IPS-18a (cell line): Measurements from ENCODE around the gene RBP3.

Experiments
- H3K27ac ChIP-seq: one replicate; pipeline ENCODE4 v1.5.1; 2013; ENCODE audit warnings: low read length
- H3K27me3 ChIP-seq: one replicate; pipeline ENCODE4 v1.6.1; 2013; ENCODE audit warnings: mild to moderate bottlenecking, low read length; ENCODE audit not compliant: control insufficient read depth, insufficient read depth
- H3K36me3 ChIP-seq: one replicate; pipeline ENCODE4 v1.6.1; 2013; ENCODE audit warnings: low read depth, low read length; ENCODE audit not compliant: control insufficient read depth
- H3K4me1 ChIP-seq: one replicate; pipeline ENCODE4 v1.6.1; 2013; ENCODE audit warnings: low read depth, low read length; ENCODE audit not compliant: control insufficient read depth
- H3K4me3 ChIP-seq: one replicate; pipeline ENCODE4 v1.5.1; 2013; ENCODE audit warnings: low read length
- H3K9ac ChIP-seq: one replicate; pipeline ENCODE4 v1.6.1; 2013; ENCODE audit warnings: mild to moderate bottlenecking, low read length, moderate library complexity
- H3K9me3 ChIP-seq: one replicate; pipeline ENCODE4 v1.6.1; 2013; ENCODE audit warnings: low read depth, low read length; ENCODE audit not compliant: control insufficient read depth

The RBP3 gene

GRCh38 chr10:47370015-47370767 is 22.0 kb downstream of the RBP3 start:
- Histone ChIP-seq H3K4me1 (peaks cover 4% of the 10 kb centered on the region), H3K27me3 (no peaks in the 10 kb centered on the region), H3K9me3 (no peaks in the 10 kb centered on the region)

GRCh38 chr10:47370878-47371277 is 22.7 kb downstream of the RBP3 start:
- no peaks in the 10 kb centered on the region for H3K9me3 ChIP-seq
- H3K27ac ChIP-seq: no peak overlapping the region
- H3K27me3 ChIP-seq: no peaks in the 10 kb centered on the region
- H3K36me3 ChIP-seq: no peaks in the 10 kb centered on the region
- H3K9ac ChIP-seq: no peak overlapping the region
- no peak overlapping the region for H3K4me3 ChIP-seq
- H3K4me1 ChIP-seq: peaks cover 4% of the 10 kb centered on the region

More at GRCh38 chr10:47370015-47370767, 22.0 kb downstream of the RBP3 start:
- Histone ChIP-seq H3K4me3 (no peak overlapping the region), H3K27ac (no peak overlapping the region), H3K9ac (no peak overlapping the region), H3K36me3 (no peaks in the 10 kb centered on the region)

GRCh38 chr10:47371629-47372485 is 23.7 kb downstream of the RBP3 start:
- H3K9me3 ChIP-seq: no peaks in the 10 kb centered on the region
- H3K36me3 ChIP-seq: no peaks in the 10 kb centered on the region
- peaks cover 4% of the 10 kb centered on the region for H3K4me1 ChIP-seq
- no peak overlapping the region for H3K4me3 ChIP-seq
- H3K9ac ChIP-seq: no peak overlapping the region
- H3K27me3 ChIP-seq: no peaks in the 10 kb centered on the region
- no peak overlapping the region for H3K27ac ChIP-seq

- no peaks in the 10 kb centered on the region for H3K36me3 ChIP-seq
- peaks cover 4% of the 10 kb centered on the region for H3K4me1 ChIP-seq
Measured at GRCh38 chr10:47372726-47373125, 24.6 kb downstream of the RBP3 start.

GRCh38 chr10:47374611-47375536 is 26.7 kb downstream of the RBP3 start:
- H3K9ac ChIP-seq: no peak overlapping the region
- no peaks in the 10 kb centered on the region for H3K27me3 ChIP-seq
- H3K4me1 ChIP-seq: peaks cover 4% of the 10 kb centered on the region
- no peak overlapping the region for H3K27ac ChIP-seq
- H3K4me3 ChIP-seq: no peak overlapping the region
- no peaks in the 10 kb centered on the region for H3K36me3 ChIP-seq
- H3K9me3 ChIP-seq: no peaks in the 10 kb centered on the region

More at GRCh38 chr10:47372726-47373125, 24.6 kb downstream of the RBP3 start:
- Histone ChIP-seq H3K27me3 (no peaks in the 10 kb centered on the region), H3K9me3 (no peaks in the 10 kb centered on the region), H3K27ac (no peak overlapping the region), H3K9ac (no peak overlapping the region), H3K4me3 (no peak overlapping the region)

GRCh38 chr10:47376522-47377220 is 28.5 kb downstream of the RBP3 start:
- H3K9me3 ChIP-seq: no peaks in the 10 kb centered on the region
- no peak overlapping the region for H3K9ac ChIP-seq
- H3K27ac ChIP-seq: no peak overlapping the region
- no peaks in the 10 kb centered on the region for H3K27me3 ChIP-seq
- H3K36me3 ChIP-seq: no peaks in the 10 kb centered on the region
- H3K4me3 ChIP-seq: no peak overlapping the region
- peaks cover 6% of the 10 kb centered on the region for H3K4me1 ChIP-seq

- Histone ChIP-seq H3K4me3 (no peak overlapping the region), H3K27ac (no peak overlapping the region), H3K9ac (no peak overlapping the region), H3K36me3 (no peaks in the 10 kb centered on the region), H3K4me1 (peaks cover 15% of the 10 kb centered on the region), H3K27me3 (peaks cover 3% of the 10 kb centered on the region), H3K9me3 (no peaks in the 10 kb centered on the region)
Measured at GRCh38 chr10:47378183-47378510, 30.0 kb downstream of the RBP3 start.

GRCh38 chr10:47378606-47379444 is 30.7 kb downstream of the RBP3 start:
- Histone ChIP-seq H3K9ac (no peak overlapping the region), H3K4me1 (peaks cover 20% of the 10 kb centered on the region), H3K9me3 (no peaks in the 10 kb centered on the region), H3K27me3 (peaks cover 10% of the 10 kb centered on the region), H3K4me3 (no peak overlapping the region), H3K36me3 (no peaks in the 10 kb centered on the region), H3K27ac (no peak overlapping the region)

- no peaks in the 10 kb centered on the region for H3K9me3 ChIP-seq
- peaks cover 20% of the 10 kb centered on the region for H3K4me1 ChIP-seq
- no peak overlapping the region for H3K27ac ChIP-seq
- H3K9ac ChIP-seq: no peak overlapping the region
- peaks cover 13% of the 10 kb centered on the region for H3K27me3 ChIP-seq
- no peaks in the 10 kb centered on the region for H3K36me3 ChIP-seq
- H3K4me3 ChIP-seq: no peak overlapping the region
Measured at GRCh38 chr10:47379445-47379785, 31.3 kb downstream of the RBP3 start.

- Histone ChIP-seq H3K4me1 (peaks cover 22% of the 10 kb centered on the region), H3K36me3 (no peaks in the 10 kb centered on the region), H3K9me3 (no peaks in the 10 kb centered on the region), H3K27ac (no peak overlapping the region), H3K27me3 (peaks cover 14% of the 10 kb centered on the region), H3K9ac (no peak overlapping the region), H3K4me3 (no peak overlapping the region)
Measured at GRCh38 chr10:47379901-47380300, 31.7 kb downstream of the RBP3 start.
